OCI-LY7 (cell line): ENCODE data around the gene TEPSIN. TPM values are rescaled to one million over a fixed set of nuclear protein-coding genes. Genes with fewer than 3 reads are reported as not detected.
A peak's percentile ranks its signal among the peaks of the same experiment; 100 is the strongest.

Experiments
- BruUV-seq: library from RNA; stranded (reverse); fragments of 400-500 nt; replicated peaks from 2 replicates; lab custom pipeline; 2021; lab: Mats Ljungman, UMichigan
- CTCF ChIA-PET: fragments of 300-600 bp; sonication (Branson Sonifier 250); formaldehyde crosslinking; loops from one replicate; lab custom pipeline; 2022; ENCODE audit warnings: antibody characterized with exemption; ENCODE audit not compliant: unreplicated experiment; lab: Charles Lee
- POLR2A ChIA-PET: fragments of 300-600 bp; sonication (Branson Sonifier 250); formaldehyde crosslinking; loops from one replicate; lab custom pipeline; 2022; ENCODE audit warnings: antibody characterized with exemption; lab: Charles Lee
- DNase-seq: peaks from one replicate; pipeline ENCODE4 v3.0.0-alpha.2; 2015; ENCODE audit warnings: low spot score
- H2AFZ ChIP-seq: fragments of 200-600 bp; sonication (generic), shearing (Covaris generic); 2 replicates; pipeline ENCODE4 v1.6.1; 2014; ENCODE audit warnings: mild to moderate bottlenecking, antibody characterized with exemption, low read length, moderate library complexity
- H3K27ac ChIP-seq: fragments of 200-600 bp; sonication (generic); 2 replicates; pipeline ENCODE4 v1.5.1; 2014; ENCODE audit warnings: mixed run types, low read depth, mild to moderate bottlenecking, moderate library complexity, low read length, inconsistent platforms; ENCODE audit not compliant: poor library complexity, severe bottlenecking
- H3K36me3 ChIP-seq: fragments of 200-600 bp; sonication (generic); 2 replicates; pipeline ENCODE4 v1.6.1; 2014; ENCODE audit warnings: mild to moderate bottlenecking, antibody characterized with exemption, low read length, moderate library complexity, mixed read lengths; ENCODE audit not compliant: insufficient read depth
- H3K4me1 ChIP-seq: fragments of 200-600 bp; sonication (generic); 2 replicates; pipeline ENCODE4 v1.5.1; 2014; ENCODE audit warnings: mild to moderate bottlenecking, low read length; ENCODE audit not compliant: insufficient read depth, poor library complexity, severe bottlenecking
- H3K4me2 ChIP-seq: fragments of 200-600 bp; sonication (generic); 2 replicates; pipeline ENCODE4 v1.6.1; 2014; ENCODE audit warnings: mild to moderate bottlenecking, low read length
- H3K4me3 ChIP-seq: fragments of 200-600 bp; sonication (generic); 2 replicates; pipeline ENCODE4 v1.5.1; 2014; ENCODE audit warnings: mild to moderate bottlenecking, low read depth, low read length; ENCODE audit not compliant: poor library complexity, severe bottlenecking
- H3K79me2 ChIP-seq: fragments of 200-600 bp; sonication (generic); 2 replicates; pipeline ENCODE4 v1.6.1; 2016; ENCODE audit warnings: low read depth, mild to moderate bottlenecking, low read length, moderate library complexity, mixed read lengths; ENCODE audit not compliant: insufficient read depth
- H3K9me2 ChIP-seq: fragments of 200-600 bp; sonication (generic); 2 replicates; pipeline ENCODE4 v1.6.1; 2016; ENCODE audit warnings: mild to moderate bottlenecking, low read length, mixed read lengths; ENCODE audit not compliant: insufficient read depth
- H3K9me3 ChIP-seq: fragments of 200-600 bp; sonication (generic); 2 replicates; pipeline ENCODE4 v1.6.1; 2014; ENCODE audit warnings: mild to moderate bottlenecking, mixed run types, low read length, mixed read lengths
- H4K20me1 ChIP-seq: fragments of 200-600 bp; sonication (generic); 2 replicates; pipeline ENCODE4 v1.6.1; 2014; ENCODE audit warnings: mild to moderate bottlenecking, antibody characterized with exemption, low read length, moderate library complexity, mixed read lengths; ENCODE audit not compliant: insufficient read depth
- CTCF ChIP-seq: fragments of 200-600 bp; sonication (generic); conservative IDR thresholded peaks from 2 replicates; pipeline ENCODE4 v1.5.1; 2014; ENCODE audit warnings: mild to moderate bottlenecking, antibody characterized with exemption, low read length, moderate library complexity, mixed read lengths
- EZH2phosphoT487 ChIP-seq: fragments of 200-600 bp; sonication (generic); IDR thresholded peaks from 2 replicates; pipeline ENCODE4 v1.6.1; 2018; ENCODE audit warnings: low read depth, borderline replicate concordance, mild to moderate bottlenecking, mixed run types, antibody characterized with exemption, low read length, moderate library complexity, mixed read lengths
- intact Hi-C: fragments of 100-400 bp; cut with micrococcal nuclease; formaldehyde crosslinking; loops from one replicate; pipeline ENCODE4 v1.10.0; 2022; ENCODE audit not compliant: unreplicated experiment
- total RNA-seq, 2 experiments: library from RNA; depleted of rRNA in 1 of 2; stranded (reverse); fragments of >200 nt in 1 of 2; shearing (Covaris generic) in 1 of 2; gene quantifications; 2 replicates each; pipeline ENCODE4 v1.2.3, GENCODE V29; 2014 to 2022

The TEPSIN gene
- total RNA-seq, 2 experiments from 2014 or later: 46.4 to 75.3 TPM

- POLR2A ChIA-PET: no interaction called here
Observed at GRCh38 chr17:81257533-81257932, 18.7 kb upstream of the TEPSIN start.

DNA sequence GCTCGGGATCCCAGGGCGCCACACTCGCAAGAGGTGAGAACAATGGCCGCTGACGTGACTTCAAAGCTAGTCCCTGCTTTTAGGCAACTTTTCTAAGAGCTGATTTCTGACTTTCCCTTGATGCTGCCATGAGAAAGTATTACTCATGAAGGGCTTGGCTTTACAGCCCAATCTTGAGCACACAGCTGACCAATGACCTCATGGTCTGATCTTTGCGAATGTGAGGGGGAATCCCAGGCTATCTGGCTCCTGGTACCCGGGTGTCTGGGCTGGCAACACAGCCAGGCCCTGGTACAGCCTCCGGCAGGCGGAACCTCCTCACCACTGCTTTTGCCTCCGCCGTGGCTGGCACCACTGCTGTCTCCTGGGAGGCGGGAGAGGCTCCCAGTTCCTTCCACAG is 17.8 kb upstream of the TEPSIN start:
- intact Hi-C loops: no loop called here
- TF ChIP-seq EZH2phosphoT487: no peak
- TF ChIP-seq CTCF: no peak
- Histone ChIP-seq H3K36me3 (peaks cover 24% of the 10 kb centered on the region; the same call in 1 of the 2 replicates), H3K27ac (no peak overlapping the region), H2AFZ (no peak overlapping the region), H3K9me2 (no peaks in the 10 kb centered on the region), H3K4me2 (no peak overlapping the region), H3K79me2 (no peaks in the 10 kb centered on the region), H3K4me3 (no peak overlapping the region), H3K9me3 (no peaks in the 10 kb centered on the region), H3K4me1 (peaks cover 17% of the 10 kb centered on the region), H4K20me1 (no peaks in the 10 kb centered on the region)
- ChIA-PET POLR2A (no interaction called here), CTCF (no interaction called here)
- DNase-seq: no peak
- BruUV-seq: no TSS peak

More at GRCh38 chr17:81257533-81257932, 18.7 kb upstream of the TEPSIN start:
- Histone ChIP-seq H3K79me2 (no peaks in the 10 kb centered on the region), H3K9me3 (no peaks in the 10 kb centered on the region), H3K4me2 (no peak overlapping the region), H4K20me1 (no peaks in the 10 kb centered on the region), H3K4me1 (peaks cover 8% of the 10 kb centered on the region), H3K36me3 (peaks cover 24% of the 10 kb centered on the region; the same call in 1 of the 2 replicates), H3K27ac (no peak overlapping the region), H2AFZ (no peak overlapping the region), H3K4me3 (no peak overlapping the region), H3K9me2 (no peaks in the 10 kb centered on the region)
- DNase-seq: no peak
- TF ChIP-seq EZH2phosphoT487 (no peak), CTCF (no peak)
- BruUV-seq: no TSS peak
- intact Hi-C loops: no loop called here
- CTCF ChIA-PET: no interaction called here

GRCh38 chr17:81254955-81255717 is 16.3 kb upstream of the TEPSIN start:
- TF ChIP-seq CTCF (peak; percentile 59), EZH2phosphoT487 (no peak)
- Histone ChIP-seq H3K4me2 (no peak overlapping the region), H3K9me3 (no peaks in the 10 kb centered on the region), H3K27ac (no peak overlapping the region), H3K4me3 (no peak overlapping the region), H4K20me1 (no peaks in the 10 kb centered on the region), H3K36me3 (peaks cover 25% of the 10 kb centered on the region), H3K9me2 (no peaks in the 10 kb centered on the region), H3K79me2 (no peaks in the 10 kb centered on the region), H3K4me1 (peaks cover 32% of the 10 kb centered on the region), H2AFZ (no peak overlapping the region)
- intact Hi-C loops: no loop called here
- BruUV-seq: no TSS peak
- ChIA-PET CTCF (no interaction called here), POLR2A (no interaction called here)
- no peak for DNase-seq
